ENCODE data around the gene POLR1D.

Gene POLR1D

GRCh38 chr13:27578121-27579030 lies 43.3 kb upstream of the POLR1D start:
- Histone ChIP-seq H3K27me3 (ENCODE audit: insufficient read depth, low read length, poor library complexity) (no peaks in the 10 kb centered on the region), H3K4me1 (ENCODE audit: insufficient read depth, low read length) (peaks cover 8% of the 10 kb centered on the region), H3K4me3 (ENCODE audit: low read depth in 1 of 2, low read length in 2 of 2) (no peak overlapping the region), H2AFZ (ENCODE audit: low read depth, low read length) (no peak overlapping the region), H3K27ac (ENCODE audit: low read length) (no peak overlapping the region), H4K20me1 (ENCODE audit: insufficient read depth, low read length) (no peaks in the 10 kb centered on the region), H3K79me2 (ENCODE audit: insufficient read depth, low read length) (peaks cover 19% of the 10 kb centered on the region), H3K9ac (ENCODE audit: low read depth, low read length) (no peak overlapping the region), H3K9me3 (ENCODE audit: insufficient read depth, low read length, severe bottlenecking) (no peaks in the 10 kb centered on the region), H3K4me2 (ENCODE audit: insufficient read depth, low read length) (no peak overlapping the region), H3K36me3 (ENCODE audit: insufficient read depth, low read length) (peaks cover 21% of the 10 kb centered on the region)
- DNase-seq: no peak
- no peak for TF ChIP-seq EZH2 (IDR thresholded peaks at IDR 0.05; ENCODE audit: borderline replicate concordance, low read depth, low read length, severe bottlenecking)
- TF ChIP-seq, protein P1, sequence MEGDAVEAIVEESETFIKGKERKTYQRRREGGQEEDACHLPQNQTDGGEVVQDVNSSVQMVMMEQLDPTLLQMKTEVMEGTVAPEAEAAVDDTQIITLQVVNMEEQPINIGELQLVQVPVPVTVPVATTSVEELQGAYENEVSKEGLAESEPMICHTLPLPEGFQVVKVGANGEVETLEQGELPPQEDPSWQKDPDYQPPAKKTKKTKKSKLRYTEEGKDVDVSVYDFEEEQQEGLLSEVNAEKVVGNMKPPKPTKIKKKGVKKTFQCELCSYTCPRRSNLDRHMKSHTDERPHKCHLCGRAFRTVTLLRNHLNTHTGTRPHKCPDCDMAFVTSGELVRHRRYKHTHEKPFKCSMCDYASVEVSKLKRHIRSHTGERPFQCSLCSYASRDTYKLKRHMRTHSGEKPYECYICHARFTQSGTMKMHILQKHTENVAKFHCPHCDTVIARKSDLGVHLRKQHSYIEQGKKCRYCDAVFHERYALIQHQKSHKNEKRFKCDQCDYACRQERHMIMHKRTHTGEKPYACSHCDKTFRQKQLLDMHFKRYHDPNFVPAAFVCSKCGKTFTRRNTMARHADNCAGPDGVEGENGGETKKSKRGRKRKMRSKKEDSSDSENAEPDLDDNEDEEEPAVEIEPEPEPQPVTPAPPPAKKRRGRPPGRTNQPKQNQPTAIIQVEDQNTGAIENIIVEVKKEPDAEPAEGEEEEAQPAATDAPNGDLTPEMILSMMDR (IDR thresholded peaks at IDR 0.05; ENCODE audit: borderline replicate concordance, extremely low read depth, low read length, poor library complexity, severe bottlenecking): no peak
- no peak for ATAC-seq (ENCODE audit: insufficient read depth, low read depth)

DNA sequence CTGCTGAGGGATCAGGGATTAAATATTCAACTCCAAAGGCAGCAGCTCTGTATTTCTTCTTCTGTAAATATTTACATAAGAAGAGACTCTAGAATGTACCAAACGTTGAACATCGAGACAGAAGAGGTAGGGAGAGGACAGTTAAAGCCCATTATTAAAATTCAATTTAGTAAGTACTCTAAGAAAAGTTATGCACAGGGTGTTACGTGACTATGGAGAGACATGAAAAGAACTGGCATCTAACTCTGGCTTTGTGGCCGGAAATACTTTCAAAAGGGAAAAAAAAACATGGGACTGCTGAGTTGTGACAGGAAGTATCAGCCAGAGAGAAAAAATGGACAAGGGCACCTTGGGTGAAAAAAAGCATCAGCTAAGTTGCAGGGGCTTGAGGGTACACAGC lies 38.0 kb upstream of the POLR1D start:
- H2AFZ ChIP-seq (ENCODE audit: low read depth, low read length): peak overlapping the region; percentile 58
- DNase-seq (peak; percentile 51), ATAC-seq (ENCODE audit: insufficient read depth, low read depth) (peak; percentile 90)
- peaks cover 45% of the 10 kb centered on the region for H3K79me2 ChIP-seq (ENCODE audit: insufficient read depth, low read length)
- TF ChIP-seq, protein P1 (IDR thresholded peaks at IDR 0.05; ENCODE audit: borderline replicate concordance, extremely low read depth, low read length, poor library complexity, severe bottlenecking): no peak
- no peak for TF ChIP-seq EZH2 (IDR thresholded peaks at IDR 0.05; ENCODE audit: borderline replicate concordance, low read depth, low read length, severe bottlenecking)
- H3K36me3 ChIP-seq (ENCODE audit: insufficient read depth, low read length): peaks cover 11% of the 10 kb centered on the region
- peak overlapping the region; percentile 81 for H3K27ac ChIP-seq (ENCODE audit: low read length)
- peak overlapping the region; percentile 66 for H3K4me2 ChIP-seq (ENCODE audit: insufficient read depth, low read length)
- peak overlapping the region in 1 of 2 experiments; percentile 44; a peak in 3 of 4 replicates for H3K4me3 ChIP-seq (ENCODE audit: low read depth in 1 of 2, low read length in 2 of 2)
- H3K27me3 ChIP-seq (ENCODE audit: insufficient read depth, low read length, poor library complexity): no peaks in the 10 kb centered on the region
- H3K9me3 ChIP-seq (ENCODE audit: insufficient read depth, low read length, severe bottlenecking): no peaks in the 10 kb centered on the region
- H4K20me1 ChIP-seq (ENCODE audit: insufficient read depth, low read length): peaks cover 4% of the 10 kb centered on the region; the same call in 1 of the 2 replicates
- H3K9ac ChIP-seq (ENCODE audit: low read depth, low read length): peak overlapping the region; percentile 37
- peaks cover 29% of the 10 kb centered on the region for H3K4me1 ChIP-seq (ENCODE audit: insufficient read depth, low read length)

DNA sequence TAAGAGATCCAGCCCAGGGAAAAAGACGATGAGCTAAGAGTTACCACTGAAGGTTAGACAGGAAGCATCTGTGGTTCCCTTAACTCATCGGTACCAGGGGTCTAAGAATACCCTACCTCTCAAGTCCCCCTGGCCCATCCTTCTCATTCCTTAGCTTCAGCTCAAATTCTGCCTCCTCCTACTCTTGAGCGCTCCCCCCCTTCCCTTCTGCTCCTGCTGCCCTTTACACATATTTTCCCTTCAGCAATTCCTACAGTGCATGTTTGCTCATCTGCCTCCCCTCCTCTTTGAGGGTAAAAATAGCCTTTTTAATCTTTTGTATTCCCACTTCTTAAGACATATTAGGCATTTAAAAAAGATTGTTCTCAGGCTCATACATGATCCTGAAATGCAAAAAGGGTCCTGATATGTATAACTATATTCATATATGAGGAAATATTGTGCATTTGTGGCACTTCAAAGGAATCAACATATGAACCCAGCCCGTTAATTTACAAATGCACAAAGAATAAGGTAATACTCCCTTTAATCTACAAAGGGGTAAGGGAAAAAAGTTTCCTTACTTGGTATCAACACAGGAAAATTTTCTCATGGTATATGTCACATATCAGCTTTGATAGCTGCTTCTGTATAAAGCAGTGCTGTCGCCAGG lies 34.5 kb upstream of the POLR1D start:
- Histone ChIP-seq H3K36me3 (ENCODE audit: insufficient read depth, low read length) (no peaks in the 10 kb centered on the region), H3K4me2 (ENCODE audit: insufficient read depth, low read length) (no peak overlapping the region)
- TF ChIP-seq EZH2 (IDR thresholded peaks at IDR 0.05; ENCODE audit: borderline replicate concordance, low read depth, low read length, severe bottlenecking): no peak
- TF ChIP-seq, protein P1 (IDR thresholded peaks at IDR 0.05; ENCODE audit: borderline replicate concordance, extremely low read depth, low read length, poor library complexity, severe bottlenecking): no peak

More for the DNA sequence above, 34.5 kb upstream of the POLR1D start:
- Histone ChIP-seq H3K79me2 (ENCODE audit: insufficient read depth, low read length) (peaks cover 54% of the 10 kb centered on the region), H3K27me3 (ENCODE audit: insufficient read depth, low read length, poor library complexity) (no peaks in the 10 kb centered on the region), H3K9me3 (ENCODE audit: insufficient read depth, low read length, severe bottlenecking) (no peaks in the 10 kb centered on the region), H3K4me1 (ENCODE audit: insufficient read depth, low read length) (peaks cover 29% of the 10 kb centered on the region), H2AFZ (ENCODE audit: low read depth, low read length) (no peak overlapping the region), H3K9ac (ENCODE audit: low read depth, low read length) (no peak overlapping the region), H4K20me1 (ENCODE audit: insufficient read depth, low read length) (peaks cover 4% of the 10 kb centered on the region; the same call in 1 of the 2 replicates), H3K4me3 (ENCODE audit: low read depth in 1 of 2, low read length in 2 of 2) (no peak overlapping the region), H3K27ac (ENCODE audit: low read length) (no peak overlapping the region)
- ATAC-seq (ENCODE audit: insufficient read depth, low read depth) (0 out of 3 replicates have a peak, but pooled peaks have one; percentile 39), DNase-seq (no peak)
